Amygdala (tissue), 56 donors: ENCODE data around the gene KRTAP10-9.
"Not testable (repeated sequence)": the region's sequence is repeated elsewhere in the genome, so short reads cannot be mapped to it uniquely, and the experiment has no call there.

Source experiments
- DNase-seq, 56 donors: peaks; one replicate each; lab custom pipeline; 2025; lab: John Stamatoyannopoulos, UW

Gene KRTAP10-9, protein sequence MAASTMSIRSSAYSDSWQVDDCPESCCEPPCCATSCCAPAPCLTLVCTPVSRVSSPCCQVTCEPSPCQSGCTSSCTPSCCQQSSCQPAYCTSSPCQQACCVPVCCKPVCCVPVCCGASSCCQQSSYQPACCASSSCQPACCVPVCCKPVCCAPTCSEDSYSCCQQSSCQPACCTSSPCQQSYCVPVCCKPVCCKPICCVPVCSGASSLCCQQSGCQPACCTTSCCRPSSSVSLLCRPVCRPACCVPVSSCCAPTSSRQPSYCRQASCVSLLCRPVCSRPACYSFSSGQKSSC

DNA sequence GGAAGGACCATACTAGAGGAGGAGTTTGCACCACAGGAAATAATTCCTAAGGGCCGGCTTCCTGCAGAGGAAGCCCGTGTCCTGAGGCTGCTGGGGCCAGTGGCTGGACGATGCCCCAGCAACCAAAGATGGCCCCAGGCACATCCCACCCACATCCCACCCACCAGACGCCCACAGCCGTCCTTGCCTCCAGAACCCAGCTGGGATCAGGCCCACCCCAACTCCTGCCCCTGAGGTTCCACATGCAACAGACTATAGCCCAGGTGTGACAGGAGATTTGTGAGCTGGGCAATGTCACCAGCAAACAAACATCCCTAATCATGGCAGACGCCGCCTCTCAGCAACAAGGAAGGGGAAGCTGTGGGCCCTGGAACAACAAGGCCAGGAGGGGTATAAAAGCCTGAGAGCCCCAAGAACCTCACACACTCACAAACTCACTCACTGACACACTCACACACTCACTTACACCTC is at the start of gene KRTAP10-9:
TSS of gene KRTAP10-9 (plus strand) at position 421 of the 471 bp plus-strand sequence. CDS start 79 bp downstream, outside the sequence.
- no peak for DNase-seq

DNA sequence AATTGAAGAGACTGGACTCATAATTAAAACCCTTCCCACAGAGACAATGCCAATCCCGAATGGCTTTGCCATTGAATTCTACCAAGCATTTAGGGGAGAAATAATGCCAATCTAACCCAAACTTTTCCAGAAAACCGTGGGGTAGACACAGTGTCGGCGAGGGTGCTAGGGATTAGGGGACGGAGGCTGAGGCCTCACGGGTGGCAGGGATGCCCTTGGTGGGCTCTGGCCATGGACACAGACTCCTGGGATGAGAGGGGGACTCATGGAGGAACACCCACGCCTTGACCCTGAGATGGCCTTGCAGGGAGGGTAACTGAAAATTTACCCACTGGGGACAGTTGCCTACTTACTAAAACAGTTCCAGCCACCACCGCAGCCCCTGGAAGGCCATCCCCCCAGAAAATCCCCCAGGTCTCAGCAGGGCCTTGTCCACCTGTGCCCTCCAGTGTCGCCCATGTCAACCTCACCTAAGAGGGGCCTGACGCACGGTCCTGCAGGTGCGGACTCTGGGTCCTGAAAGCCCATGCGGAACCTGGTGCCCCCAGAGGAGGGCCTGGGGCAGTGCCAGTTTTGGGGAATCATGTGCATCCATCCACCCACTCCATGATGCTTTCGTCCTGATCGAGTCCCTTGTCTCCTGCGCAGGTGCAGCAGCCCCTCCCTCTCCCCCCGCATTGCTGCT is 48.4 kb upstream of the KRTAP10-9 start:
- DNase-seq: no peak

DNA sequence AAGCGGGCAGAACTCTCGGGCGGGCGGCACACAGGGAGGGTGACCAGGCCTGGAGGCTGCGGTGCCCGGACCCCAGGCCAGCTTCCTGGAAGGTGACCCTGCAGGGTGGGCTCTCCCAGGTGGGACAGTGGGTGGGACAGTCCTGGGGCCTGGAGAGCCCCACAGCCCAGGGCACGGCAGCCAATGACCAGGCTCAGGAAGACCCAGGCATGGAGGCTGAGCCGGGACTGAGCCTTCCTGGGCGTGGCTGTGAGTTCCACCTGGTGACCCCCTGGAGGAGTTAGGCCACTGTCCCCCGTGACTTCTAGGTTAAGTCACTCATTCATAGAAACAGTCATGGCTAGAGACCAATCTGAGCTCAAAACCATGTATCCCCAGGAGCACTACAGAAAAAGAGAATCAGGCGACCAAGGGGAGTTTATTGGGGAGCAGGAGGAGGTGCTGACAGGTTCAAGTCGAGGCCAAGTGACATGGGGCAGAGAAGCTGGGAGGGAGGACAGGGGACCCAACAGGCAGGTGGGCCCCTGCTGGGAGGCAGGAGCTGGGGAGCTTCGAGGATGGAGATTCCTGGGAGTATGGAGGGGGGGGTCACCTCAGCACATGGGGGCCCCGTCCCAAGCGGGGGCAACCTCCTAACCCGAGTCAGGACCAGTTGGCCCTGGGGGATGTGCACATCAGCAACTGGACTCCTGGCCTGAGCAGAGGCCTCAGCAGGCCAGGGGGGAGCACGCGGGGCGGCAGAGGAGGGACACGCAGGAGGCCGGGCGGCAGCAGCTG is 47.6 kb upstream of the KRTAP10-9 start:
- DNase-seq: no peak

DNA sequence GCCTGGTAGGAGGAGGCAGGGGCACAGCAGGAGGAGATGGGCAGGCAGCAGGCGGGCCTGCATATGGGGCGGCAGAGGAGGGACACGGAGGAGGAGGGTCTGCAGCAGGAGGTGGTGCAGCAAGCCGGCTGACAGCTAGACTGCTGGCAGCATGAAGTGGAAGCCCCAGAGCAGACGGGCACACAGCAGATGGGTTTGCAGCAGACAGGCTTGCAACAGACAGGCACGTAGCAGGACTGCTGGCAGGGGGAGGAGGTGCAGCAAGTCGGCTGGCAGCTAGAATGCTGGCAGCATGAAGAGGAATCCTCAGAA is 47.1 kb upstream of the KRTAP10-9 start:
- no peak for DNase-seq

DNA sequence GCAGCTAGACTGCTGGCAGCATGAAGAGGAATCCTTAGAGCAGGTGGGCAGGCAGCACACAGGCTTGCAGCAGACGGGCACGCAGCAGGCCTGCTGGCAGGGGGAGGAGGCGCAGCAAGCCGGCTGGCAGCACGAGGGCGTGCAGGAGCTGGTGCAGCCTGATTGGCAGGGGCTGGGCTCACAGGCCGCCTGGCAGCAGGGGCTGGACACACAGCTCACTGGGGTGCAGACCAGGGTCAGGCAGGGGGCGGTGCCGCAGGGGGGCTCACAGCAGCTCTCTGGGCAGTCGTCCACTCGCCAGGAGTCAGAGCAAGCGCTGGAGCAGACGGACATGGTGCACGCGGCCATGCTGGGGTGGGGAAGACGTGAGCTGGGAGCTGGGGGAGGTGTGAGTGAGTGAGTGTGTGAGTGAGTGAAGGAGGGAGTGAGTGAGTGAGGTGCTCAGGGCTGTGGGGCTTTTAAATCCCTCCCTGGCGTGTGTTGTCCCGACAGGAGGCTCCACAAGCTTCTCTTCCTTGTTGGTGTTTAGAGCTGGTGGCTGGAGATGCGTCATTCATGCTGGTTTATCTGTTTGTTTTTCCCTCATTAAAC is 46.6 kb upstream of the KRTAP10-9 start, which contains the start of gene KRTAP10-5:
TSS of gene KRTAP10-5 (minus strand) at position 374 of the 591 bp plus-strand sequence. CDS start at position 348, 26 bp downstream.
- DNase-seq: peak in 3 of 56 donors; percentile 5 to 52 (median 18)

DNA sequence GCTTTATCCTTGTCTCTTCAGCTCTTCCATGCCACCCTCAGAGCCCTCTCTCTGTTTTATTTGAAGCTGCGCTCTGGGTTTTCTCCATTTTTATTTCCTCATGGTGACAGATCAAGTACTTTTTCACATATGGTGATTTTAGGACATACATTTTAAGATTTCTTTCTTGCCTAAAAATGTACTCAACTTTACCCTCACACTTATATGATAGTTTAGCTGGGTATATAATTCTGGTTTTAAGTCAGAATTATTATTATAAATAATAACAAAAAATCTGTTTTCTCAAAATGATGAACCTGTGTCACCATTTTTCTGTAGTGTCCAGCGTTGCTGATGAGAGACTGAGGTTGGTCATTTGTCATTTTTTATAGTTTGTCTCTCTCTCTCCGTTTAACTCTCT is 45.7 kb upstream of the KRTAP10-9 start:
- no peak for DNase-seq

DNA sequence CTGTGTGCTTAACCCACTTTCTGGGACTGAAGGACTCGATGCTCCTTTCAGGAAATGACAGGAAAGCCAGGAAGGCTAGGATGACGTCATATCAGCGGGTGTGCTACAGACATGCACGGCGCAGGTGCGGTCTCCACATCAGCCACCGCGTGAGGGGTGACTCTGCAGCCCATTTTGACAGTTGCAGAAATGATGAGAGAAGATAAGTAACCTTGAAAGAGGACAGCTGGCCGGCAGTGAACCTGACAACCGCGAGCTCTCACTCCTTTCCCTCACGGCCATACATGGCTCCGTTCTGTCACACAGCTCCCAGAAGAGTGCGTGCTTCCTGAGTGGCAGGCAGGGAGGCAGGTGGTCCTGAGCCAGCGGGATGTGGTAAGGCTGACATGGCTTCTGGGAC is 44.8 kb upstream of the KRTAP10-9 start:
- no peak for DNase-seq

DNA sequence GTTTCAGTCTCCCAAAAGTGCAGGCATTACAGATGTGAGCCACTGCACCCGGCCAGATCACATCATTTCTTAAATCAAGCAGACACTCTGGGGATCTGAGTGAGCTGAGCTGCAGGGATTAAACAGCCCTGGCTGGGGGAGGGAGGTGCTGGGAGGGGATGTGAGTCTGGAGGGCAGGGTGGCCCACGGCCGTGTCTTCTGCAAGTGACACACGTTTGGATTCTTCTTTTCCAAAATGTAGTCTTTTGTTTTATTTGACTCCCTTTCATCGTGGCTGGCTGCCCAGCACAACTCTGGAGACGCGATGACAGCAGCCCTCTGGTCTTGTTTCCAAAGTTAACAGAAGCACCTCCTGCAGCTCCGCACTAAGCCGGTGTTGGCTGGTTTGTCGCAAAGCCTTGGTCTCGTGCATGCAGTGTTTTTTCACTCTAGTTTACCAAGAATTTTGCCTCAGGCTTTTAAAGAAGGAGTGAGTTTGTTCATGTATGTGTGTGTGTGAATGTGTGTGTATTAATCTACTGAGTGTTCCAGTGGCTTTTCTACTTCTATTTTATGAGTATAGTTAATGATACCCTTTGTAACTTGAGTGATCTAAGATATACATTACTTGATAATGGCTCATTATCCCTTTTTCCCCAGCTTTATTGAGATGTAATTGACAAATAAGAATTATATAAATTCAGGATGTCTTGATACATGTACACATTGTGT is 43.6 kb upstream of the KRTAP10-9 start:
- DNase-seq: no peak

DNA sequence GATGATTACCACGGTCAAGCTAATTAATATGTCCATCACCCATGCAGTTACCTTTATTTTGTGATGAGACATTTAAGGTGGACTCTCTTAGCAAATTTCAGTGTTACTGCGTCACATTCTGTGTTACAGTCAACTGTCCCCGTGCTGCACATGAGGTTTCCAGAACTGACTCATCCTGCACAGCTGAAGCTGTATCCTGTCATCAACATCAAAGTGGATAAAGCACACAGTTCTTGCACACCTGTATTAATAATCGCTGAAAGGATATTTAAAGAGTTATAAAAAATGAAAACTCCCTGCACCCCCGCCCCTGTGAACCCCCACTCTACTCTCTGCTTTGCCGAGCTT is 43.1 kb upstream of the KRTAP10-9 start:
- no peak for DNase-seq

DNA sequence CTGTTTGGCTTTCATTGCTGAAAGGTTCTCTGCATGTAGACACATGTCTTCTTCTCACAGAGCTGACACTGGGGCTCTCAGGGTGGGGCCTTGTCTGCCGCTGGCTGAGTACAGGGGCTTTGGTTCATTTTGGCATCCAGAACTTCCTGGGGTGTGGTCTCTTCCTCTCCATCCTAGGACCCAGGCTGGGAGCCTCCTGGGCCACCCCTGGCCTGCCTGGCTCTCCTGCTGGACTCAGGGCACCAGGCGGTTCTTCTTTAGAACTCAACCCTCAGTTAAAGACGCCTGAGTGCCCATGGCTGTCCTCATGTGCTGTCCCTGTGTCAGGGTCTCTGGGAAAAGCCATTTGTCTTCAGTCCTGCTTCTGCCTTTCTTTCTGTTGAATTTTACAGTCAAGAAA is 41.0 kb upstream of the KRTAP10-9 start:
- DNase-seq: no peak

DNA sequence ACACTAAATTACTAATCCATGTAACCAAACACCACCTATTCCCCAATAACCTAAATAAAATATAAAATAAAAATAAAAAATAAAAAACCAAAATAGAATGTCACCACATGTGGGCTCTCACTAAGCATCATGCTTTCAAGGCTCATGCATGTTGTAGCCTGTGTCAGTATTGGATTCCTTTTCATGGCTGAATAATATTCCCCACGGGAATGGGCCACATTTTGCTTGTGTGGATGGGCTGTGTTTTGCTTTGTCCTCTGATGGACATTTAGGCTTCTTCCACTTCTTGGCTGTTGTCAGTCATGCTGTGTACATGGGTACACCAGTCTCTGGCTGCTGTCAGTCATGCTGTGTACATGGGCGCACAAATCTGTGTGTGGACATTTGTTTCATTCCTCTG is 37.8 kb upstream of the KRTAP10-9 start:
- no peak for DNase-seq

DNA sequence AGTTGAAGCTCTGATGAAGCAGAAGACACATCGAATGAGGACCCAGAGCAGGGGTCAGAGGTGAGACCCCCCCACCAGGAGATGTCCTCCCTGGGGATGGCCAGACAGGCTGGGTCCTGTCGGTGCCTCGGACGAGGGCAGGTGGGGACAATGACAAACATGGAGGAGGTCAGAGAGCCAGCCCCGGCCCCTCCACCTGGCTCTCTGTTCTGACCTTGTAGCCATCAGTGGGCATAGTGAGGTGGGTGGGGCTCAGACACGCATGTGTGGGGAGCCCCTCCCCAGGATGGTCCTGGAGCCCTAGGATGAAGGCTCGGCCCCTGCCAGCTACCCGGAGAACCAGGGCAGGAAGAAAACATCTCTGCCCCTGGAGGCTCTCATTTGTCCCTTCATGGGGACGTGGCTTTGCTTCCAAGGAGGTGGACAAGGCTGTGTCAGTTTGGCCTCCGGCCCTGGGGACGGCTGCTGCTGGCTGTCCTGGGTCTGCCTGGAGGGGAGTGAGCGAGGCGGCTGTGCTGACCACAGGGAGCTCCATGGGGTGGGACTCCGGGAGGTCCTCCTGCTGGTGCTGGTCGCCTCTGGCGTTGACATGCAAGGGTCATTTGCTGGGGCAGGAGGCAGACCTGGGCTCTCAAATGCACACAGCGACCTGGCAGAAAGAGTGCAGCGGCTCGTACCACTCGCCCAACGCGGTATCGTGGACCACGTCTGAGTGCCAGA is 37.1 kb upstream of the KRTAP10-9 start:
- no peak for DNase-seq

DNA sequence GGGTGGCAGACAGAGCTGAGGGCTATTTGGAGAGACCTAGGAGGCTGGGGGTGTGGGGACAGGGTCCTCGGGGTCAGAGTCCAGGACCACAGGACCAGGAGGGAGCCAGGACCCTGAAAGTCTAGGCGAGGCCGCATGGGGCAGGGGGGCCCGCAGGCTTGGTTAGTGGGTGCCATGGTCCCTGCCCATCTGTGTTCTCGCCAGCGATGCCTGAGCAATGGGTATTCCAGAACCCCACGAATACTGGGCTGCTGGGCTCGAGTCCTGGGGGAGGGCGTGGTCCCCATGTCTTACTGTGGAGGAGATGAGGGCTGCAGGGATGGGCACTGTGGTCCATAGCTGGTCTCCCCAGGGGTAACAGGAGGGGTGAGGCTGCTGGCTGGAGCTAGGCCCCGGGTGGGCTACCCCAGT is 36.6 kb upstream of the KRTAP10-9 start:
- DNase-seq: no peak

DNA sequence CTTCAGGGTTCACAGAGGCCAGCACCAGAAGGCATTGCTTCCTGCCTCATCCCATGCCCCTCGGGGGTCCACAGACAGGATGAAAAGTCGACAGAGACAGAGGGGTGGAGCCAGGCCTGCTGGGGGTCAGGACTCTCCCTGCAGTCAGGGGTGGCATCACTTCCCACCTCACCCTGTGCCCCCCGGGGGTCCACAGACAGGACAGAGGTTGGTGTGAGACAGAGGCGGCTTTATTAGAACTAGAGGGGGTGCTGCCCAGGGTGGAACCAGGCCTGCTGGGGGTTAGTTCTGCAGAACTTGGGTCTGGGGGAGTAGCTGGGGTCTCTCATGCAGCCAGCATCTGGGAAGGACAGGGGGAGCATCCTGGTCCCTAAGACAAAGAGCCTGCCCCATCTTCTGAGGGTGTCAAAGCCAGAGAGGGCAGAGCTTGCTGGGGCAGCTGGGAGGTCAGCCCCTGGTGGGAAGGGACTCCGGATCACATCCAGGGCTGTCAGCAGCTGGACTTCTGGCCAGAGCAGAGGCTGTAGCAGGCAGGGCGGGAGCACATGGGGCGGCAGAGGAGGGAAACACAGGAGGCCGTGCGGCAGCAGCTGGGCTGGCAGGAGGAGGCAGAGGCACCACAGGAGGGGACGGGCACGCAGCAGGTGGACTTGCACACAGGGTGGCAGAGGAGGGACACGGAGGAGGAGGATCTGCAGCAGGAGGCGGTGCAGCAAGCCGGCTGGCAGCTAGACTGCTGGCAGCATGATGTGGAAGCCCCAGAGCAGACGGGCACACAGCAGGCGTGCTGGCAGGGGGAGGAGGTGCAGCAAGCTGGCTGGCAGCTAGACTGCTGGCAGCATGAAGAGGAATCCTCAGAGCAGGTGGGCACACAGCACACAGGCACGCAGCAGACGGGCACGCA is 35.7 kb upstream of the KRTAP10-9 start:
- not testable (repeated sequence) for DNase-seq

DNA sequence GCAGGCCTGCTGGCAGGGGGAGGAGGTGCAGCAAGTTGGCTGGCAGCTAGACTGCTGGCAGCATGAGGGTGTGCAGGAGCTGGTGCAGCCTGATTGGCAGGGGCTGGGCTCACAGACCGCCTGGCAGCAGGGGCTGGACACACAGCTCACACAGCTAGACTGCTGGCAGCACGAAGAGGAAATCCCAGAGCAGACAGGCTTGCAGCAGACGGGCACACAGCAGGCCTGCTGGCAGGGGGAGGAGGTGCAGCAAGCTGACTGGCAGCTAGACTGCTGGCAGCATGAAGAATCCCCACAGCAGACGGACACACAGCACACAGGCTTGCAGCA is 35.1 kb upstream of the KRTAP10-9 start:
- DNase-seq: not testable (repeated sequence)

DNA sequence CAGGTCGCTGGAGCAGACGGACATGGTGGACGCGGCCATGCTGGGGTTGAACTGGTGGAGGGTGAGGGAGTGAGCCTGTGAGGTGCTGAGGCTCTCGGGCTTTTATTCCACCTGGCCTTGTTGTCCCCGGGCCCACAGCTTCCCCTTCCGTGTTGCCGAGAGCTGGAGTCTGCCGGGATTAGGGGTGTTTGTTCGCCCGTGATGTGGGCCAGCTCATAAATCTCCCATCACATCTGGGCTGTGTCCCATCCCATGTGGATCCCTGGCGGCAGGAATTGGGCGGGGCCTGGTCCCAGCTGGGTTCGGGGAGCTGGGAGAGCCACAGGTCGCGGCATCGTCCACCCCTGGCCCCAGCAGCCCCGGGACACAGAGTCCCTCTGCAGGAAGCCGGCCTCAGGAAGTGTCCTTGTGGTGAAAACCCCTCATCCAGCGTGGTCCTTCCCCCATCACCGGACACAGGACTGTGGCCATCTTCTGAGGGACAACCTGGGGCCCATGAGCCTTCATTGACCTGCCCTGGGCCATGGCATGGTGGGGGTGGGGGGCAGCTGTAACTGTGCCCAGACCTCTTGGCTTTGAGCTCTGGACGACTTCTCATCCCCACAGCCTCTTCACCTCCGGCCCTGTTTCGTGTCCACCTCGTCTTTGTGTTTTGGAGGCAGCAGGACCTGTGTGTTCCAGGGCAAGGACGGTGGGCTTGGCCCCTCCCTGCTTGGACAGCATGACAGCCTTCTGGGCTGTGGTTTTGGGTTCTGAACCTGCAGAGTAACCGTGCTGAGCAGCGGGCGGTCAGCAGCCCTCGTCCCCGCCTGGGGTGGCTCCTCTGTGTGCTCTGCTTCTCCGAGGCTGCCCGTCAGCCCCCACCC is 34.2 kb upstream of the KRTAP10-9 start, which contains the start of gene KRTAP10-6:
TSS of gene KRTAP10-6 (minus strand) at position 60 of the 866 bp plus-strand sequence. CDS start at position 39, 21 bp downstream.
- no peak for DNase-seq

DNA sequence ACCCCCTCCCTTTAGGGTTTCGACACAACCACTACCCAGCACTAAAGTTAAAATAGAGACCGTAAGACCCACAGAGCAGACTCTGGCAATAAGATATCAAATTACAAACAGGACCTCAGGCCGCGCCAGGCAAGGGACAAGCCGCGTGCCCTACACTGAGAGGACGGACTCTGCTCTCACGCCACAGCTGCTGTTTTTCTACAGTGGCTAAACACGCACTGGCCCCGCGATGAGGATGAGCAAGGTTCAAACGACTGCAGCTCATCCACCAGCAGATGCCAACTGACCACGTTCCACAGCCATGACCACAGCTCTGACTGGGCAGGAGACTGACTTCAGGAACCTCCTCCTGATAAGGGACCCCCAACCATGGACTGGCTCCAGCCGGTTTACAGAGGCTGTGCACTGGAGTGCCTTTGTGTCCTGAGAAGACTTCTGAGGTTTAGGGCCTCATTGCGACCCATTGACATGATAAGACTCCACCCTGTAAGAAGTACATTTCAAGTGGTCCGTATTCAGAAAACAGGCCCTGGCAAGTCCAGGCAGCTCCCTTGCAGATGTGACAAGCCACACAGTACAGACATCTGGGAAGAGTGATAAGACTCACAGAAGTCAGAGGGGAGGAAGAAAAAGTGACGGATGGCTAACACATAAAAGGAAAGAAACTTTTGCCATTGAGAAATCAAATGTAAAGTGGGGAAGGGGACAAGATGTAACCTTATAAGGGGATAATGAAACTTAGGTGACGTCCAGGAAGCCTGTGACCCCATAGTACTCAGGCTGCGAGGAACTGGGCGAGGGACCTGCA is 33.1 kb upstream of the KRTAP10-9 start:
- DNase-seq: no peak
